Skeletal muscle satellite cell (primary cell): Measurements from ENCODE around the gene ATP6V1B1.

Experiments used
- H3K27me3 ChIP-seq: 2 replicates; pipeline ENCODE4 v1.7.0; 2013; ENCODE audit warnings: low read length; ENCODE audit not compliant: control insufficient read depth, insufficient read depth
- H3K36me3 ChIP-seq: 2 replicates; pipeline ENCODE4 v1.7.0; 2013; ENCODE audit warnings: mild to moderate bottlenecking, control low read depth, low read length; ENCODE audit not compliant: insufficient read depth
- H3K4me1 ChIP-seq: 2 replicates; pipeline ENCODE4 v1.7.0; 2013; ENCODE audit warnings: low read length; ENCODE audit not compliant: control insufficient read depth, insufficient read depth
- H3K4me2 ChIP-seq: 2 replicates; pipeline ENCODE4 v1.7.0; 2013; ENCODE audit warnings: mild to moderate bottlenecking, low read length
- H3K4me3 ChIP-seq: 2 replicates; pipeline ENCODE4 v1.7.0; 2013; ENCODE audit warnings: low read length
- H3K9ac ChIP-seq: 2 replicates; pipeline ENCODE4 v1.7.0; 2013; ENCODE audit warnings: mild to moderate bottlenecking, low read depth, low read length, moderate library complexity
- H3K9me3 ChIP-seq: replicated peaks from 2 replicates; pipeline ENCODE4 v1.7.0; 2013; ENCODE audit warnings: mild to moderate bottlenecking, control low read depth, low read length

The ATP6V1B1 gene

GRCh38 chr2:70902579-70902978, 33.1 kb upstream of the ATP6V1B1 start:
- Histone ChIP-seq H3K4me1 (peaks cover 16% of the 10 kb centered on the region), H3K36me3 (peaks cover 5% of the 10 kb centered on the region), H3K9me3 (no peaks in the 10 kb centered on the region), H3K9ac (peak overlapping the region; percentile 80), H3K4me2 (peak overlapping the region; percentile 88), H3K27me3 (peaks cover 23% of the 10 kb centered on the region), H3K4me3 (peak overlapping the region; percentile 78)

- no peaks in the 10 kb centered on the region for H3K9me3 ChIP-seq
- H3K27me3 ChIP-seq = peaks cover 17% of the 10 kb centered on the region
- H3K4me3 ChIP-seq = no peak overlapping the region
- H3K36me3 ChIP-seq = peaks cover 5% of the 10 kb centered on the region
- H3K4me1 ChIP-seq = peaks cover 16% of the 10 kb centered on the region
- H3K4me2 ChIP-seq = no peak overlapping the region
- no peak overlapping the region for H3K9ac ChIP-seq
These were observed 32.5 kb upstream of the ATP6V1B1 start for GRCh38 chr2:70903171-70903570.

GRCh38 chr2:70903641-70904340, 31.9 kb upstream of the ATP6V1B1 start:
- peaks cover 16% of the 10 kb centered on the region for H3K4me1 ChIP-seq
- no peaks in the 10 kb centered on the region for H3K9me3 ChIP-seq
- H3K36me3 ChIP-seq = peaks cover 5% of the 10 kb centered on the region
- H3K9ac ChIP-seq = no peak overlapping the region
- H3K4me3 ChIP-seq = no peak overlapping the region
- no peak overlapping the region for H3K4me2 ChIP-seq
- H3K27me3 ChIP-seq = peaks cover 11% of the 10 kb centered on the region

GRCh38 chr2:70904371-70905216, 31.1 kb upstream of the ATP6V1B1 start:
- Histone ChIP-seq H3K27me3 (peaks cover 3% of the 10 kb centered on the region), H3K9ac (no peak overlapping the region), H3K4me1 (peaks cover 15% of the 10 kb centered on the region), H3K4me2 (no peak overlapping the region), H3K36me3 (peaks cover 5% of the 10 kb centered on the region), H3K9me3 (no peaks in the 10 kb centered on the region), H3K4me3 (no peak overlapping the region)

GRCh38 chr2:70905443-70906421, 30.0 kb upstream of the ATP6V1B1 start:
- no peak overlapping the region for H3K9ac ChIP-seq
- H3K36me3 ChIP-seq = peaks cover 5% of the 10 kb centered on the region
- peaks cover 9% of the 10 kb centered on the region for H3K4me1 ChIP-seq
- no peak overlapping the region for H3K4me2 ChIP-seq
- no peaks in the 10 kb centered on the region for H3K9me3 ChIP-seq
- H3K27me3 ChIP-seq = no peaks in the 10 kb centered on the region
- no peak overlapping the region for H3K4me3 ChIP-seq

GRCh38 chr2:70906439-70907005, 29.2 kb upstream of the ATP6V1B1 start:
- Histone ChIP-seq H3K4me2 (no peak overlapping the region), H3K9ac (no peak overlapping the region), H3K4me1 (peaks cover 9% of the 10 kb centered on the region), H3K27me3 (no peaks in the 10 kb centered on the region), H3K4me3 (no peak overlapping the region), H3K9me3 (no peaks in the 10 kb centered on the region), H3K36me3 (peaks cover 5% of the 10 kb centered on the region)

GRCh38 chr2:70907130-70908057, 28.3 kb upstream of the ATP6V1B1 start:
- H3K27me3 ChIP-seq = no peaks in the 10 kb centered on the region
- no peak overlapping the region for H3K9ac ChIP-seq
- H3K9me3 ChIP-seq = no peaks in the 10 kb centered on the region
- no peak overlapping the region for H3K4me2 ChIP-seq
- H3K4me3 ChIP-seq = no peak overlapping the region
- peaks cover 3% of the 10 kb centered on the region for H3K4me1 ChIP-seq
- H3K36me3 ChIP-seq = peaks cover 5% of the 10 kb centered on the region

- Histone ChIP-seq H3K4me2 (no peak overlapping the region), H3K9me3 (no peaks in the 10 kb centered on the region), H3K4me1 (no peaks in the 10 kb centered on the region), H3K36me3 (no peaks in the 10 kb centered on the region), H3K4me3 (no peak overlapping the region), H3K9ac (no peak overlapping the region), H3K27me3 (no peaks in the 10 kb centered on the region)
These were observed 19.4 kb upstream of the ATP6V1B1 start for GRCh38 chr2:70916291-70916690.

GRCh38 chr2:70918016-70918415, 17.7 kb upstream of the ATP6V1B1 start:
- Histone ChIP-seq H3K4me3 (no peak overlapping the region), H3K9ac (no peak overlapping the region), H3K36me3 (peaks cover under 1% of the 10 kb centered on the region), H3K4me2 (no peak overlapping the region), H3K4me1 (no peaks in the 10 kb centered on the region), H3K9me3 (no peaks in the 10 kb centered on the region), H3K27me3 (no peaks in the 10 kb centered on the region)

GRCh38 chr2:70919672-70920366, 15.9 kb upstream of the ATP6V1B1 start:
- H3K4me1 ChIP-seq = no peaks in the 10 kb centered on the region
- no peaks in the 10 kb centered on the region for H3K27me3 ChIP-seq
- H3K36me3 ChIP-seq = peaks cover 4% of the 10 kb centered on the region
- no peaks in the 10 kb centered on the region for H3K9me3 ChIP-seq
- H3K4me3 ChIP-seq = no peak overlapping the region
- H3K4me2 ChIP-seq = no peak overlapping the region
- no peak overlapping the region for H3K9ac ChIP-seq
